GM12875 (cell line): ENCODE measurements around the gene ARPC2.

Experiments
- H3K4me3 ChIP-seq: one replicate; pipeline ENCODE4 v1.5.1; 2011; ENCODE audit warnings: low read depth, low read length, control low read depth
- CTCF ChIP-seq: IDR thresholded peaks from 2 replicates; pipeline ENCODE4 v1.5.1; 2011; ENCODE audit warnings: low read depth, mild to moderate bottlenecking, control low read depth, inconsistent platforms, low read length, moderate library complexity, borderline replicate concordance; ENCODE audit not compliant: insufficient read depth

Gene ARPC2

GRCh38 chr2:218226903-218227302 lies 9.9 kb downstream of the ARPC2 start:
- H3K4me3 ChIP-seq: no peak overlapping the region
- no peak for TF ChIP-seq CTCF

- no peak for TF ChIP-seq CTCF
- H3K4me3 ChIP-seq: no peak overlapping the region
These were observed 11.5 kb downstream of the ARPC2 start for GRCh38 chr2:218228366-218229090.

GRCh38 chr2:218229239-218229638 lies 12.2 kb downstream of the ARPC2 start:
- TF ChIP-seq CTCF: no peak
- no peak overlapping the region for H3K4me3 ChIP-seq

- no peak overlapping the region for H3K4me3 ChIP-seq
- no peak for TF ChIP-seq CTCF
These were observed 12.9 kb downstream of the ARPC2 start for GRCh38 chr2:218229851-218230250.

GRCh38 chr2:218230882-218231281 lies 13.9 kb downstream of the ARPC2 start:
- peak; percentile 29; the same call in 1 of the 2 replicates for TF ChIP-seq CTCF
- H3K4me3 ChIP-seq: no peak overlapping the region

- no peak overlapping the region for H3K4me3 ChIP-seq
- no peak for TF ChIP-seq CTCF
These were observed 16.6 kb downstream of the ARPC2 start for GRCh38 chr2:218233543-218233942.

- no peak overlapping the region for H3K4me3 ChIP-seq
- no peak for TF ChIP-seq CTCF
These were observed 17.5 kb downstream of the ARPC2 start for GRCh38 chr2:218234521-218234920.
